HG03378 (cell line): Measurements from ENCODE around the gene ATP6V1B1.

Experiments used
- ATAC-seq: cut with Tn5 transposase; IDR thresholded peaks from one replicate; pipeline ENCODE4 v1.9.1; 2021; ENCODE audit warnings: mild to moderate bottlenecking, moderate library complexity; ENCODE audit not compliant: unreplicated experiment

Gene ATP6V1B1

DNA sequence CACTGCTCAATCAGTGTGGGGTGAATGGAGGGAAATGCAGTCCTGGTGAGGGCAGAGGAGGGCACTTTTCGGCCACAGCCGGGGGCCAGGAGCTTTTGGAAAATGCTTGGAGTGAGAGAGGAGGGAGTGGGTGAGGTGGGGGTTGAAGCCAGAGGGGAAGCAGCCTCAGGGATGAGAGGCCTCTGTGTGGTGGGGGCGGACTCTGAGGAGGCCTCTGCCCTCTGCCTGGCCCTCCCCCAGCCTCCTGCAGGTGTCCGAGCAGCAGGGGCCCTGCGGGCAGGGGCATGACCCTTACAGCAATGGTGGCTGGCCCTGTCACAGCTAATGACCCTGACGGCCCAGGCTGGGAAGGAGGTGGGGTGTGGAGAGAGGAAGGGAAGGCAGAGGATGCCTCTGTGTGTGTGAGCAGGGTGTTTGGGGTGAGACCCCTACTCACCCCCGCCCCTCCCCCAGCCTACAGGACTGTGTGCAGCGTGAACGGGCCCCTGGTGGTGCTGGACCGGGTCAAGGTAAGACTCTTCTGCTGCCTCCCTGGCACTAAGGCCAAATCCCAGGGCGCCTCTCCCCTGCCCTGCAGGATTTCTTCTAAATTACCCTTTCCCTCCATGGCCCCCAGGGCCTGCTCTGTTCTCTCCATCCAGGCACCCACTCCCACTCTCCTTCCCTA lies 7.6 kb downstream of the ATP6V1B1 start:
- ATAC-seq, result no peak

DNA sequence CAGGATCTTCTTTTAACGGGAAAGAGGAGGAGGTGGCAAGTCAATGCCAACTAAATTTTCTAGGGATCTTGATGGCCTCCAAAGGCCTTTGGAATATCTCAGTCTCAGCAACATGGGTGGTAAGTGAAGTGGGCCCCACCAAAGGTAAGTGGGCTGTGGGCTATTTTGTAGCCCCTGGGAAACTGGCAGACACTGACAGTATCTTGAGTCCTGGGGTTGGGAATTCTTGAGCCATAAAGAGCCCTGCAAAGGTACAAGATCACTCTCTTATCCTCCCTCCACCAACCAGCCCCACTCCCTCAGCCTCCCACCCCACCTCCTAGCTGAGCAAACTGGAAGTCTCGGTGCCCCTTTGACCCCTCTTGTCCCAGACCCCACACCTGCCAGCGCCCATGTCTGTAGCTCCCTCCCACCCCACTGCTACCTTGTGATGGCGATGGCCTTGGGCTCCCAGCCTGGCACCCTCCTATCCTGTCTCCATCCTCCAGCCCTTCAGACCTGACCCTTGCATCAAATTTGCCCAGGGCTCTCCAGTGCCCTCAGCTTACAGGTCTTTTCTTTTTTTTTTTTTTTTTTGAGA lies 8.5 kb downstream of the ATP6V1B1 start:
- ATAC-seq, result no peak

DNA sequence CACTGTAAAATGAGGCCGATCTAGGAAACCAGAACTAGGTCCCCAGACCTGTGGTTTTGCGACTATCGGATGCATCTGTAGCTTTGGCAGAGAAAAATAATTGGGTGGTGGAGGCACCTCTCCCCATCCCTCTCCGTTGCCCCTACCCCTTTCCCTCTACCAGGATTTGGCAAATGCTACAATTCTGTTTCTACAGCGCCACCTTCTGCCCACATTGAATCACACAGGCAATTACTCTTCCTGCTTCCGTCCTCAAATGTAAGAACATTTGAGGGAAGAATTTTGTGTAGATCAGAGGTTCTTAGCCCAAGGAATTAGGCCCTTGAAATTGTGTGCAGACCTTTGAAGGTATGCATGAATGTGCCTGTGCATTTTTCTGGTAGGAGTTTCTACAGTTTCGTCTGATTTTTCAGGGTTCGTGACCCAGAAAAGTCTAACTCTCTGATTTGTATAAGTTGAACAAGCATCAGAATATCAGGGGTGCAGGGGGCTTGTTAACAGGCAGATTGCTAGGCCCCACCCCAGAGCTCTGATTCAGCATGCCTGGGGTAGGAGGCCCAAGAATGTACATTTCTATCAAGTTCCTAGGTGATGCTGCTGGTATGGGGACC lies 11.2 kb downstream of the ATP6V1B1 start:
- ATAC-seq, result no peak

DNA sequence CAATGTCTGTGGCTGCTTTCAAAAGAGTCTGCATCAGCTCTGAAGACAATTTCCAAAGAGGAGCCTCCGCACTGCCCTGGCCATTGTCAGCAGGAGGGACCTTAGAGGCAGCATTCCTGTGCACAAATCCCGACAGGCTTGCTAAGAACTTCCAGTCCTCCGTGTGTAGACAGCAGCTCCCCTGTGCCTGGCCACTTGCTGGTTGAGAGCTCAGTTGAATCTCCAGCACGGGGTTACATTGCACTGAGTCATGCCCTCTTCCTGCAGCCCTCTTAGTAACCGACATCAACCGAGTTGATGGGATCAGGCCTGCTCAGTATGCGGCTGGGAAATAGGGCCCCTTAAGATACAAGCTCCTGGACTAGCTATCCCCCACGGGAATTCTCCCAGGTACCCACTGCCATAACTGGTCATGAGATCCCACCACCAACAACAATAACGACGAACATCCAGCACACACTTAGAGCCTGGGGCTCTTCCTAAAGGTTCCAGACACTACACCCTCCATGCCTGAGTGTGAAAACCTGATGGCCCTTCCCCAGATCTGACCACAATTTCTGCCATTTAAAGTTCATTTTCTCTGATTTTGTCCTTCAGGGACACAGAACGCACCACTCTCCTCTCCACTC lies 12.0 kb downstream of the ATP6V1B1 start:
- no peak for ATAC-seq

DNA sequence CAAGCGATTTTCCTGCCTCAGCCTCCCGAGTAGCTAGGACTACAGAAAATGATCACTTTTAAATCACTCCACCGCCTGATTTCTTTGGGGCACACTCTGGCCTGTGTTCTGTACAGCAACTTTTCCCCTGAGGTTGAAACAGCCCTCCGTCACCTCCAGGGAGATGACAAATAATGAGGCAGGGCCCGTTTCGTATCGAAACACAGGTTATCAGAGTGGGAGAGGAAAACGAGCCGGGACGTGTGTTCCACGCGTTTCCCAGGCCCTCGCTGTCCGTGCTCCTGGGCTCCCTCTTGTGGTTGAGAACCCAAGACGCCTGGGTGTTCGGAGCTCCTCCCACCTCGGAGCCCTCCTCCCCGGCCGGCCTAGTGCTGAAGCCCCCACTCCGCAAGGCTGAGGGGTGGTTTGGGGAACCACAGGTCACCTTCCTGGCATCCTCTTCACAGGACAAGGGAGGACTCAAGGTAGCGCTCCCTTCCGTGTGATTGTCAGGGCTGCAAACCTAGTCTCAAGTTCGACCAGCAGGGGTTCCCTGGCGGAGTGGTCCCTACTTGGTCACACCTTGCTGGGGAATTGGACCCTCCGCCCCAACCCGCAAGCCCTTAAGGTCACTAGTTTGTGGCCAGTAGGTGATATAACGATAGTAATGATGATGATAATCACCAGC lies 12.8 kb downstream of the ATP6V1B1 start:
- no peak for ATAC-seq

DNA sequence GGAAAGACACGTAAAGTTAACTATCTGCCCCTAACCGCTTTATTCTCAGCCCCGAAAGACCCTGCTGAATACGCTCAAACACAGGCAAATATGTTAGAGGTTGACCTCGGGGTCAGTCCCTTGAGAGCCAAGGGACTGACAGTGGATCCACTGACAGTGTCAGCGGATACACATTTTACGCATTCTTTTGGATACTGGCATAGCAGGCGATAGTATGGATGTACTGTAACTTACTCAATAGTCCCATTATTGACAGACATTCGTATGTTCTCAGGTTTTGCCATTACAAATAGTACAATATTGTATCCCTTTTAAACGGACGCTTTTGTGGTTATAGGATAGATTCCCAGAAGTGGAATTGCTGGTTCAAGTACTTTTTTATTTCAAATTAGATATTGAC lies 13.4 kb downstream of the ATP6V1B1 start:
- ATAC-seq, result no peak

DNA sequence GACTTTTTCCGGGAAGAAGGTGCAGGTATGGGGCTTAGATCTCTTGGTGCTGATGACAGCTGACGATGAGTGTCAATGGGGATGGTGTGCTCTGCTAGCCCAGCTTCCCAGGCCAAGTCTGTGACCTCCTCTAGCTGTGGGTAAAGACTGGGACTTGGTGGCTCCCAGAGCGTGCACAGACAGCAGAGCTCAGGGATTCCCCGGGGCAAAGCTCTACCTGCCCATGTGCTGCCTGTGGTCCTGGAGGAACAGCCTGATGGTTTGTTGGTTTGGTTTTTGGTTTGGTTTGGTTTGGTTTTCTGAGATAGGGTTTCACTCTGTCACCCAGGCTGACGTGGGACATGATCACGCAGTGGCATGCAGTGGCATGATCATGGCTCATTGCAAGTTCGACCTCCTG lies 19.2 kb downstream of the ATP6V1B1 start:
- ATAC-seq, result no peak

DNA sequence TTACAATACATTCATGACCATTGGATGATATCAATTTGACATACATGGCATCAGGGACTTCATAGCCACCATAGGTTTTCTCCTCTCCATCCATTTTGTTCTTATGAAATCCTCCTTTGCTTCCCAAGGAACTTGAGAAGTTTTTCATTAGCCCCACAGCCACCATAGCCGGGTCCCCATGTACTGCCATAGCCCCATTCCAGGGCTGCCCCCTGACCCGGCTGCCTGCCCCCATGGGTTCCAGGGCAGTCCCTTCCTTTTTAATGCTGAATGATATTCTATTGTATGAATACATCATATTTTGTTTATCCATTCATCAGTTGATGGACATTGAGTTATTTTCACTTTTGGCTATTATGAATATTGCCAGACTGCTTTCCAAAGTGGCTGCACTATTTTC lies 20.4 kb downstream of the ATP6V1B1 start:
- no peak for ATAC-seq

DNA sequence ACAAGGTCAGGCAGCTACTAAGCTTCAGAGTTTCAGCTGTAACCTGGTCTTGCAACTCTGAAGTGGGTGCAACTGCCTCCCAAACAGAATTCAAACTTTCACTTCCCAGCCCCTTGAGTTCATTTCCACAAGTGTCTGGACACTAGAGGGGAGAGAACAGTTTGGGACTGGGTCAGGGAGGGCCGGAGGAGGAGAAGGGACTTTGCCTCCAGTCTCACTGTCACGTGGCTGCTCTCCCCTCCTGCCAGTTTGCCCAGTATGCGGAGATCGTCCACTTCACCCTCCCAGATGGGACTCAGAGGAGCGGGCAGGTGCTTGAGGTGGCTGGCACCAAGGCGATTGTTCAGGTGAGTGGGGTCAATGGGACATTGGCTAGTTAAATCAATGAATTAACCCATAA lies 22.1 kb downstream of the ATP6V1B1 start:
- ATAC-seq, result no peak

DNA sequence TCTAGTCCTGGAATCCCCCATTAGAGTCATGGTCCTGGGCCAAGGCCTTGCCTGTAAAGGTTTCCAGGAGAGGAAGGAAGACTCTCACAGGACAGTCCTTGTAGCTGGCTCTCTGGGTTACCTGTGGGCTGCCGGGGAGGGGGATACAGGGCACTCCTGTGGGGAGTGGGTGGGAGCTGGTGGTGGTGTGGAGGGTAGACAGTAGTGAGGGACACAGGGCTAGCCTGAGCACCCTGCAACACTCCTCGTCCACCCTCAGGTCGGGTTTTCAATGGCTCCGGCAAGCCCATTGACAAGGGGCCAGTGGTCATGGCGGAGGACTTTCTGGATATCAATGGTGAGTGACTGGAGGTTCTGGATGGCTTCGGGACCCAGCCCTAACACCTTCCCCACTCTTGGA lies 23.1 kb downstream of the ATP6V1B1 start:
- ATAC-seq, result no peak

DNA sequence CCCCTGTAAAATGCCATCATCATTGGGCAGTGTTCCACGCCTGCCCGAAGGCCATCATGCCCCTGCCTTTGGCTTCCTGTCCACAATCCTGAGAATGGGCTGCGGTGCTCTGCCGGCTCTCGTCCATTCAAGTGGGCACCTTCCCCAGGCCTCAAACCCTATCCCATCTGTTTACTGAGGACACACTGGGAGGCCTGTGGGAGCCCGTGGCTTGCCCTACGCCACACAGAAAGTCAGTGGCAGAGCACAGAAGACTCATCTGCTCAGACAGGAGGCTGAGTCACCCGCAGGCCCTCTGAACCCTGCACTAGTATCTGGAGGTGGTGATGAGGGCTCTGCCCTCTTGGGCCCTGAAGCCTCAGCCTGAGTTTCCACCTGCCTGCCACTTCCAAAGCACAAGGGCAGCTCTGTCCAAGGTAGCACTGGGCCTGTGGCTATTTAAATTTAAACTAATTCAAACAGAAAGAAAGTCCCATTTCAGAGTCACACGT lies 23.6 kb downstream of the ATP6V1B1 start:
- ATAC-seq, result no peak

DNA sequence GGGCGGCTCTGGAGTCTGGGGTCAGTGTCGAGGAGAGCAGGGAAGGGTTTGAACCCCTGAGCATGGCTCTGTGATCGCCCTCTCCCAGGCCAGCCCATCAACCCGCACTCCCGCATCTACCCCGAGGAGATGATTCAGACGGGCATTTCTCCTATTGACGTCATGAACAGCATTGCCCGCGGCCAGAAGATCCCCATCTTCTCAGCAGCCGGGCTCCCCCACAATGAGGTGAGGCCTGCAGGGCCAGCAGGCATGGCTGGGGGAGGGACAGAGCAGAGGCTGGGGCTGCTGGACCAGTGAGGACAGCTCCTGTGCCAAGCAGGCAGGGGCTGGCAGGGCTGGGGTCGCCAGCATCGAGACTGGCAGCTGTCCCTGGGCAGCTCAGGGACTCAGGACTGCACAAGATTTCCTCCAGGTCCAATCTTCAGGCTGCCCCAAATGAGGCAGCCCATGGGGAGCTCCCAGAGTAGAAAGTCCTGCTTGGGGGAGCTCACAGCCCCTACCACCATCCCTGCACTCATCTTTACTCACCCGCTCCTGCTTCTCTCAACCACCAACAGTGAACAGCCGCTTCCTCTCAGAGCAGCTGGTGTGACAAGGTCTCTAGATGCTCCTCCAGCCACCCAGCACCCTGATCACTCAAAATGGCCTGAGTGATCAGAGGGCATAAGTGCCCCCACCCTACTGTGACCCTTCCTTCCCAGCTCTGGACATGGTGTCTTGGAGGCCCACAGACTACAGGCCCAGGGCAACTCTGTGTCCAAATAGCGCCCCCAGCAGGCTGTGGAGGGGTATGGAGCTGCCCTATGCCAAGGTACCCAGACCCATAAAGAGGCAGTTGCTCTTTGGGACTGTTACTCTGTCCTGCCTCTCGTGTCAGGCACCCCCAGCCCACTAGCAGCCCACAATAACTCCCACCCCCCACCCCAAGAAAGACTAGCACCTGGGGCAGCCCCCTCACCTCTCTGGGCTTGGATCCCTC lies 24.4 kb downstream of the ATP6V1B1 start:
- no peak for ATAC-seq

DNA sequence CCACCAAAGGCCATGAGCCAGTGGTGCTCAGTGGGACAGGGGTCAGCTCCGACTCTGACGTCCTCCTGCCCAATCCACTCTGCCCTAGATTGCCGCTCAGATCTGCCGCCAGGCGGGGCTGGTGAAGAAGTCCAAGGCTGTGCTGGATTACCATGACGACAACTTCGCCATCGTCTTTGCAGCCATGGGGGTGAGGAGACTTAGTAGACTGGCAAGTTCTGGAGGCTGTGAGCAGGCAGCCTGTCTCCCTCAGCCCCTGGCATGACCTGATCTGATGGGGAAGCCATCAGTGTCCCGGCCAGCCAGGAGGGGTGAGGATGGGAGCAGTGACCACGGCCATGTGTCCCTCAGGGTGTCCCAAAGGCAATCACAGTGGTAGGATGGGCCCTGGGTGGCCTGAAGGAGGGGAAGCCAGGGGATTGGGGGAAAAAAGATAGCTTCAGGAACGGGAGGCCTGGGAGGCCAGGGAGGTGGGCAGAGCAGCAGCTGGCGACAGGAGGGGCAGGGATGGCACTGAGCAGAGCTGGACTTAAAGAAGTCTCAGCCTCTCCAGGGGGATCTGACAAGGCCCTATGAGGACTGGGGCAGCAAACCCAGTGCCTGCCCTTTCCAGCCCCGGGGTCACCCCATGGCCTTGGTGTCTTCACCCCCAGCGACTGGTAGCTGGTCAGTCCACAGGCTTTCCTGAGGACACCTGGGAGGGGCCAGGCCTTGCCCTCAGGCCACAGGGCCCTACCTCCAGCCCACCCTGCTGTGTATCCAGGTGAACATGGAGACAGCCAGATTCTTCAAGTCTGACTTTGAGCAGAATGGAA lies 25.3 kb downstream of the ATP6V1B1 start:
- ATAC-seq, result no peak

DNA sequence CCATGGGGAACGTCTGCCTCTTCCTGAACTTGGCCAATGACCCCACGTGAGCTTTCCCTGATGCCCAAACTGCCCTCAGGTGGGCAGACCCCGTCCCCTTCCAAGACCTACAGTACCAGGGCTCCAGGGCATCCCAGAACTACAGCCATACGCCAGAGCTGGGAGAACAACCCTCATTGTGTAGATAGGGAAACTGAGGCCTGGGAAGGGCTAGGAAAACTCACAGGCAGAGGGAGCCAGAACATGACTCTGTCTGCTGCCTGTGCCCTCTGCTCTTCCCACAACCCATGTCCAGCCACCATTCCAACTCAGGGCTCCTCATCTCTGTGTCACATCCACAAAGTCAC lies 25.9 kb downstream of the ATP6V1B1 start:
- no peak for ATAC-seq

DNA sequence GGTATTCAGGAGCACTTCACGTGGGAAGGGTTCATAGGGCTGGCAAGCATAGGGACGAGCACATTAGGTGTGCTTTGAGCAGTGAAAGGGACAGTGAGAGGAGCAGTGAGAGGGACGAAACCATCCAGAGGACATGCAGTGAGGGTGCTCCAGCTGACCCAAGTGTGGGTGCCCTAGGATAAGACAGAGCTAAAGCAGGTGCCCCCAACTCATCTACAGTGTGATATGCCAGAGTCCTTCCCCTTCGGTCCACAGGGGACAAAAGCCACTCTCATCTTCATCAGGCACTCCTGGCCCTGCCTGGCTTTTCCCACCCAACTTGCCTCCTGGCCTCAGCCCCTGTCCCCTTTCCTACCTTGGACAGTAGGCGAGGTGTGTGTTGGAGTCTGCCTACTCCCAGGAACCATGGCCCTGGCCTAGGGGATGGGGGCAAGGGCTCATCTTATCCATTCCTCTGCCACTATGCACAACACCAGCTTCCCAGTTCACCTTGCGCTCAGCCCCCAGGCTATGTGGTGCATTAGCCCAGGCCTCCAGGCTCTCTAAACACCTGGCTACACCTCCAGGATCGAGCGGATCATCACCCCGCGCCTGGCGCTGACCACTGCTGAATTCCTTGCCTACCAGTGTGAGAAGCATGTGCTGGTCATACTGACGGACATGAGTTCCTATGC lies 26.6 kb downstream of the ATP6V1B1 start:
- ATAC-seq, result no peak

DNA sequence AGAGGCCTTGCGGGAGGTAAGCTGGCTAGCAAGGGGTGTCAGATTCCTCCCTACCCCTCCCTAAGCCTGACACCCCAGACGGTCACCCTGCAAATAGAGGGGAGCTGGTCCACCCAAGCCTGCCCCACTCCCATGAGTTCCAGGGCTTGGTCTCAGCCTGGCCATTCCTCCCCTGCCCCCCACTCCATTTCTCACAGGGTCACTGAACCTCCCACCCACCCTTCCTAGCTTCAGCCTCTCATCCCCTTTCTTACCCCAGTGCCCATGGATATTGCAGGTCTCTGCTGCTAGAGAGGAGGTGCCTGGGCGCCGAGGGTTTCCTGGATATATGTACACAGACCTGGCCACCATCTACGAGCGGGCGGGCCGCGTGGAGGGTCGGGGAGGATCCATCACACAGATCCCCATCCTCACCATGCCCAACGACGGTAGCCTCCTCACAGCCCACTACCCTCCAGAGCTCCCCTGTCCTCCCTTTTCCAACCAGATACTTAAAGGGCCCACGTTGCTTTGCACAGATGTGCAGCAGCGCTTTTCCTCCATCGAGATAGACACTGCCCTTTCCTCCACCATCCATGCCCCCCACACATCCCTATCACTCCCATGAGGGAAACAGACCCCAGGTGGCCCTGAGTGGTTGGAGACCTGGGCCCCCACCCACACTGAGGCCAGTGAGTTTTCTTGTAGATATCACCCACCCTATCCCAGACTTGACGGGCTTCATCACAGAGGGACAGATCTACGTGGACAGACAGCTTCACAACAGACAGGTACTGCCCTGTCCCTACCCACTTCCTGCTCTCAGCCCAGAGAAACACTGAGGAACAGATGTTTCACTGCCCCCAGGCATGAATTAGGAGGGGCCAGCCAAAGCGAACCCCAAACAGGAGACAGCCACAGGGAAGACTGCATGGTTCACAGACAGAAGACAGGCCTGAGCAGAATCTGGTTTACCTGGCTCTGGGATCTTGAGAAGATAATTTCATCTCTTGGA lies 27.5 kb downstream of the ATP6V1B1 start:
- ATAC-seq, result no peak

DNA sequence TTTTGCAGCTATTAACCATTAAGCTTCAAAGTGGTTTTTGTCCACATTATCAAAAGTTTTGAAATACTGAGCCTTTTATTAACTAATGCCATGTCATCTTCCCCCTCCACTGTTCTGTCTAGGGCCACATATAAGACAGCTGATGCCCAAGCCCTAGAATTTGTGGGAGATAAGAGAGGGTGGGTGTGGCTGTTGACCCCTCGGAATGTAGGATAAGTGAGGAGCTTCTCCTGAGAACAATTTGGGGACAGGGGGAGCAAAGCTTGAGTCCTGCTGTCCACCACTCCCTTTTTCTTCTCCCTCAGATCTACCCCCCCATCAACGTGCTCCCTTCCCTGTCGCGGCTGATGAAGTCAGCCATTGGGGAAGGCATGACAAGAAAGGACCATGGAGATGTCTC lies 28.4 kb downstream of the ATP6V1B1 start:
- ATAC-seq, result no peak
